Hepatocyte (in vitro differentiated cells): Measurements from ENCODE around the gene SIRPB1.
"Not testable (repeated sequence)": the region's sequence is repeated elsewhere in the genome, so short reads cannot be mapped to it uniquely, and the experiment has no call there.

ENCODE experiments used
- CTCF ChIP-seq: fragments of 200-600 bp; sonication (generic); IDR thresholded peaks from 2 replicates; pipeline ENCODE4 v1.5.1; 2016; ENCODE audit warnings: antibody characterized with exemption, mild to moderate bottlenecking; ENCODE audit not compliant: poor library complexity
- EZH2 ChIP-seq: fragments of 200-600 bp; sonication (generic); IDR thresholded peaks from 2 replicates; pipeline ENCODE4 v1.6.1; 2016; ENCODE audit warnings: antibody characterized with exemption, mild to moderate bottlenecking, borderline replicate concordance
- EZH2phosphoT487 ChIP-seq: fragments of 200-600 bp; sonication (generic); IDR thresholded peaks from one replicate; pipeline ENCODE4 v1.6.1; 2018; ENCODE audit warnings: antibody characterized with exemption, mild to moderate bottlenecking, low read depth, moderate library complexity; ENCODE audit not compliant: unreplicated experiment, severe bottlenecking

GRCh38 chr20:1577313-1577712, 42.5 kb downstream of the SIRPB1 start:
- not testable (repeated sequence) for TF ChIP-seq CTCF, EZH2, EZH2phosphoT487
